ENCODE data around the gene GPC3. TPM values are rescaled to one million over a fixed set of nuclear protein-coding genes. Genes with fewer than 3 reads are reported as not detected.

Gene GPC3
- total RNA-seq, 1 experiment from 2014 or later = 0.98 TPM

- DNase-seq (ENCODE audit: low read depth, low spot score) (no peak), ATAC-seq (no peak)
- Histone ChIP-seq H3K4me3 (replicated peaks in 1 of 2; ENCODE audit: low read depth in 1 of 2, low read length in 2 of 2) (no peak overlapping the region), H2AFZ (ENCODE audit: low read depth, low read length, poor library complexity, severe bottlenecking) (no peak overlapping the region), H4K20me1 (ENCODE audit: insufficient read depth) (no peaks in the 10 kb centered on the region), H3K79me2 (ENCODE audit: insufficient read depth, low read length) (no peaks in the 10 kb centered on the region), H3K9ac (ENCODE audit: low read length) (no peak overlapping the region), H3K9me2 (ENCODE audit: insufficient read depth) (no peaks in the 10 kb centered on the region), H3K9me3 (ENCODE audit: control insufficient read depth in 1 of 2, insufficient read depth in 1 of 2, low read depth in 1 of 2, low read length in 2 of 2) (no peaks in the 10 kb centered on the region), H3K27me3 (ENCODE audit: insufficient read depth, low read length) (0 out of 2 replicates have a peak, but pooled peaks cover 4% of the 10 kb centered on the region), H3K36me3 (ENCODE audit: control insufficient read depth in 1 of 2, insufficient read depth in 2 of 2, low read length in 2 of 2) (no peaks in the 10 kb centered on the region), H3K4me1 (ENCODE audit: control insufficient read depth in 1 of 2, insufficient read depth in 2 of 2, low read length in 2 of 2) (no peaks in the 10 kb centered on the region), H3K4me2 (ENCODE audit: low read length) (no peak overlapping the region), H3K27ac (ENCODE audit: low read depth, low read length) (no peak overlapping the region)
- no TSS peak for BruUV-seq (replicated peaks)
- intact Hi-C loops (cut with micrococcal nuclease) = no loop called here
- ChIA-PET RAD21 (ENCODE audit: low non-redundant PET in 1 of 2, low total read pairs in 2 of 2, uncharacterized antibody in 2 of 2, unreplicated experiment in 2 of 2) (no interaction called here), POLR2A (no interaction called here), CTCF (no interaction called here)
- TF ChIP-seq YY1 (IDR thresholded peaks at IDR 0.05; ENCODE audit: extremely low read depth, insufficient replicate concordance, low read depth, low read length) = no peak
- TF ChIP-seq ELF1 (IDR thresholded peaks at IDR 0.05; ENCODE audit: borderline replicate concordance, low read depth) = no peak
- no peak for TF ChIP-seq TCF7L2 (IDR thresholded peaks at IDR 0.05; ENCODE audit: borderline replicate concordance, extremely low read depth, insufficient read depth, insufficient read length)
- no peak for TF ChIP-seq ZNF274 (IDR thresholded peaks at IDR 0.05; ENCODE audit: low read depth, low read length)
- no peak for TF ChIP-seq ZFX (IDR thresholded peaks at IDR 0.05)
- no peak for TF ChIP-seq EGR1 (IDR thresholded peaks at IDR 0.05; ENCODE audit: low read depth)
- no peak for TF ChIP-seq JUND (IDR thresholded peaks at IDR 0.05)
- TF ChIP-seq CBX3 (IDR thresholded peaks at IDR 0.05; ENCODE audit: low read depth) = no peak
- TF ChIP-seq SP1 (IDR thresholded peaks at IDR 0.05; ENCODE audit: low read depth) = no peak
- no peak for TF ChIP-seq CEBPB (IDR thresholded peaks at IDR 0.05; ENCODE audit: low read depth)
- no peak for TF ChIP-seq EZH2 (IDR thresholded peaks at IDR 0.05)
- TF ChIP-seq POLR2AphosphoS5 (IDR thresholded peaks at IDR 0.05; ENCODE audit: low read depth, low read length) = no peak
- no peak for TF ChIP-seq REST (IDR thresholded peaks at IDR 0.05; ENCODE audit: low read depth)
- no peak for TF ChIP-seq SIN3A (IDR thresholded peaks at IDR 0.05; ENCODE audit: low read depth)
Measured at GRCh38 chrX:133965321-133965720, 20.1 kb downstream of the GPC3 start.
